SH-SY5Y (cell line): ENCODE measurements around the gene NKIRAS1.

Source experiments
- GATA2 ChIP-seq: IDR thresholded peaks from 2 replicates; pipeline ENCODE4 v1.6.1; 2011; ENCODE audit warnings: mild to moderate bottlenecking, low read depth, low read length
- GATA3 ChIP-seq: IDR thresholded peaks from 2 replicates; pipeline ENCODE4 v1.6.1; 2011; ENCODE audit warnings: low read depth, mild to moderate bottlenecking, low read length, moderate library complexity

The NKIRAS1 gene

DNA sequence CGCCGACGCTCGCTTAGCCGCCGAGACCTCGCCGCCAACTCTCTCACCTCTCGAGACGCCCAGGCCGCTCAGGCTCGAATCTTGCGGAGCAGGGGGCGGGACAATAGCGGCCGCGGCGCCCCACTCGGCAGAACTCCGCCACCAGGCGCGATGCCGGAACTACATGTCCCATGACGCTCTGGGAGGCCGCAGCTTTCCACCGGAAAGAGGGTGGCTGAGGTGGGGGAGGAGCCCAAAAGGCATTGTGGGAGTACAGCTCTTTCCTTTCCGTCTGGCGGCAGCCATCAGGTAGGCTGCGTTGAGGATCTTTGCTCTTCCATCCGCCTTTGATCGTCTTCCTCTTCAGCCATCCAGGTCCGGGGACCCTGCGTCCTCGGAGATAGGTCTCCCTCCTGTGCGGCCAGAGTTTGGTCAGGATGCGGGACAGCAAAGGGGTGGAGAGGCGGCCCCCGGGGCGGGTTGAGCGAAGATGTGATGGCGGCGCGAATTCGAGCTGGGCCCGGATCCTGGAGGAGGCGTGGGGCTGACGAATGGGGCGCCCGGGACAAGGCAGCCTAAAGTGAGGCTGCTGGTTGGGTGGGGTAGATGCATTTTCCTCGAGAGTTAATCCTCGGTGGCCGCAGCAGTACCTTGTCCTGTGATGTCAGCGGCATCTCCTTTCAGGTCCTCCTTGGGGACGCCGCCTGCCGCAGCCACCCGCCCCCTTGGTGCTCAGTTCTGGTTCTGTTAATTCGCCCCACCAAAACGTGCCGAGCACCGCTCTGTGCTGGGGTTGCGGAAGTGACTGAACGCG, at the start of gene NKIRAS1, which contains the start of gene RPL15:
NKIRAS1 (minus strand) TSS at position 105 of the 793 bp plus-strand sequence. CDS start 6,086 bp downstream, outside the sequence.
RPL15 (plus strand) TSS at position 247 of the 793 bp plus-strand sequence. CDS start 728 bp downstream, outside the sequence.
- TF ChIP-seq GATA2 (no peak), GATA3 (no peak)

DNA sequence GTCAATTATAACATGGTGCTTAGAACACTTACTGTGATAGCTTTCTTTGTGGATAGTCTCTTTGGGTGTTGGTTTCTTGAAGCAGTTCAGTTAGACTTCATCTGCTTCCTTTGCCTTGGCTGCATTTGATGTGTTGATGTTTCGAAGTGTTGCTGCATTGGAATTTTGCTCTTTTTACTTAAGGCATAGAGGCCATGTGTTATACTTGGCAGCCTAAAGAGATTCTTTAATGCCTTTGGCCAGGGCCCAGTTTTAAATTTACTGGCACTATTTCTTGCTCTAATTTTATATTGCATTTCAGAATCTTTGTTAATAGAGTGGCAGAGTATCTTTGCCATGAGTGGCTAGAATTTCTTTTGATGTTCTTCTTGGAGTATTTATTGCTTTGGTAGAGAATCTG, 49.5 kb upstream of the NKIRAS1 start:
- TF ChIP-seq GATA3 (no peak), GATA2 (no peak)

DNA sequence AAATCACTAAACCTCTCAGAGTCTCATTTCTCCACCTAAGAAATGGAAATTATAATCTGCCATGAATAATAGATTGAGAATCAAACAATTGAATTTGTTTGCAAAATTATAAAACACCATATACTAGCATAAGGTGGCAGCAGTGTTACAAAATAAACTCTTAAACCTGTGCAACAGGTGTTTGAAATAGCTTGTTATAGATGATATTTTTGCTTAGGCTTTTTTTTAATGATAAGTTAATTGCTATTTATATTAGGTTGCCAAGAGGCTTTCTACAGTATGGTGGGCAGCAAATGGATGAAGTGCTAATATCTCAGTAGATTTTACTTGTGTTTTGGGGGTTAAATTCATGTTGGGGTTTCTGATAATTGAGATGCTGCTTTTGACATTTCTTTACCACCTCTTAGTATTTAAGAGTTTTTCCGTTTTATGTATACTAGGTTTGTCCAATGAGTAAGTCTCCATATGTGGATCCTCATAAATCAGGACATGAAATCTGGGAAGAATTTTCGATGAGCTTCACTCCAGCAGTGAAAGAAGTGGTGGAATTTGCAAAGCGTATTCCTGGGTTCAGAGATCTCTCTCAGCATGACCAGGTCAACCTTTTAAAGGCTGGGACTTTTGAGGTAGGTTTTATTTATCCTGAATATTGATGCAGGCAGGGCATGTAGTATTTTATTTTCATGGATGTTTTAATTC, 47.9 kb upstream of the NKIRAS1 start:
- no peak for TF ChIP-seq GATA3
- no peak for TF ChIP-seq GATA2

DNA sequence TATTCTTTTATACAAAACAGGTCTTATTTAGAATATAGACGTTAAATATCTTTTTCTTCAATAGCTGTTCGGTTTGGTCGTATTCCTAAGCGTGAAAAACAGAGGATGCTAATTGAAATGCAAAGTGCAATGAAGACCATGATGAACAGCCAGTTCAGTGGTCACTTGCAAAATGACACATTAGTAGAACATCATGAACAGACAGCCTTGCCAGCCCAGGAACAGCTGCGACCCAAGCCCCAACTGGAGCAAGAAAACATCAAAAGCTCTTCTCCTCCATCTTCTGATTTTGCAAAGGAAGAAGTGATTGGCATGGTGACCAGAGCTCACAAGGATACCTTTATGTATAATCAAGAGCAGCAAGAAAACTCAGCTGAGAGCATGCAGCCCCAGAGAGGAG, 45.1 kb upstream of the NKIRAS1 start:
- TF ChIP-seq GATA3, result no peak
- no peak for TF ChIP-seq GATA2

DNA sequence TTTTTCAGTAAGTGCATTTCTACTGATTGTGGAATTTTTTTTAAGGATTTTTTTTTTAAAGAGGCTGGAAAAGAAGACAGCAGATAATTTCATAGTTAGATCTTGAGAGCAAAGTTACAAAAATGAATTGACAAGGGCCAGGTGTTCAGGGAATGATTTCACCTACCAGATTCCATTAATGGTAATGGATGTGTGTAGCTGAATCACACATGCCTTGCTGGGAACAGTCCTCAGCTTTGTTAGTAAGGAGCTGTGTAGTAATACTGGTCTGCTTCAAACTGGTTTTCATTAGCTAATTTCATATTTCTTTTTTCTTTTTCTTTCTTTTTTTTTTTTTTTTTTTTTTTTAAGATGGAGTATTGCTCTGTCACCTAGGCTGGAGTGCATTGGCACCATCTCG, 44.3 kb upstream of the NKIRAS1 start:
- TF ChIP-seq GATA2 (no peak), GATA3 (no peak)

DNA sequence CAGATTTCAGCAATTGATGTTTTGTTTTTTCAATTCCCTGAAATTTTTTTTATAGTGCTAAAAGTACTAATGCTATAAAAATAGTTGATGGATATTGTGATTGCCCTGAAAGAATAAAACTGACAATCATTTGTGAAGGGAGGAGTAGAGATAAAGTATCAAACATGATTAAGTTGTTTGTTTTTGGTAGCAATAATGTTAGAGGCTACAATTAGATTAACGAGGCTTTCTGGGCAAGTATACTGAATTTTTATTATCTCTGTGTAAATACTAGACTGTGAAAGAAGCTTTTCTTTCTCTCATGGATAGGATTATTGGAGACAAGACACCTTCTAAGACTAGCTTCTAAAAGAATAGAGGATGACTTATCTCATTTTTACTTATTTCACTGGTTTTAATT, 43.9 kb upstream of the NKIRAS1 start:
- TF ChIP-seq GATA2 (no peak), GATA3 (no peak)

DNA sequence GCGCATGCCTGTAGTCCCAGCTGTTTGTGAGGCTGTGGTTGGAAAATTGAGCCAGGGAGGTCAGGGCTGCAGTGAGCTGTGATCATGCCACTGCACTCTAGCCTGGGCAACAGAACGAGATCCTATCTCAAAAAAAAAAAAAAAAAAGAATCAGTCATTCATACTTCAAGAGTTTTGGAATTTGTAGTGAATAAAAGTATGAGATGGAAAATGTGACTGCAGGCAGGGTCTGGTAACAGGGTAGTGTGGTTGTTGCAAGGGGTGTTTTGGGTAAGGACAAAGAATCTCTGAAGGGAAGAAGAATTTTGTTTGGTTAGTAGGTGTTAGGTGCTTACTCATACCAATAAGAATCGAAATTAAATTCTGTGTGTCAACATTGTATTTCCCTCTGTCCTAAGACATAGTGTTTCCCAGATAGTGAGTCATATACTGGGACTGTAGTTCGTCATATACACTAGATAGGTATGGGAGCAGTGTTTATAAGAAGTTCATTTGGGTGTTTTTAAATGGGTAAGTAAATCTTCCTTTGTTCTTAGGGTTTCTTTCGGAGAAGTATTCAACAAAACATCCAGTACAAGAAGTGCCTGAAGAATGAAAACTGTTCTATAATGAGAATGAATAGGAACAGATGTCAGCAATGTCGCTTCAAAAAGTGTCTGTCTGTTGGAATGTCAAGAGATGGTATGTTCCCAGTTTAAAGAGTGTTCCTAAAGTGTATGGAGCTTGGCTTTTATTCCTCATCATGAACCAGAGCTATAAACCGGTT, 42.5 kb upstream of the NKIRAS1 start:
- no peak for TF ChIP-seq GATA2
- TF ChIP-seq GATA3, result no peak

DNA sequence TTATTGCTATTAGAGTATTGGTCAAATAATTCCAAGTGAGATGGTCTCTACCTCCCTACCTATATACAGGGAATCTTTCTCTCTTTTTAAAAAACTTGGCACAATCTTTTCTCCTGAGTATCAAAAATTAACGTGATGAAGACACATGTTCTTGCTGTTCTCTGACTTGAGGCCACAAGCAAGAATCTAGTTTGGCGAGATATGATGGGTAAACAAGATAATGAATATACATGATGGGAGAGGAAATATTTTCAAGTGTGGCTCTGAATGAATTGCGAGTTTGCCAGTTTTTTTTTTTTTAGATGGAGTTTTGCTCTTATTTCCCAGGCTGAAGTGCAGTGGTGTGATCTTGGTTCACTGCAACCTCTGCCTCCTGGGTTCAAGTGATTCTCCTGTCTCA, 39.9 kb upstream of the NKIRAS1 start:
- TF ChIP-seq GATA3 (no peak), GATA2 (no peak)

DNA sequence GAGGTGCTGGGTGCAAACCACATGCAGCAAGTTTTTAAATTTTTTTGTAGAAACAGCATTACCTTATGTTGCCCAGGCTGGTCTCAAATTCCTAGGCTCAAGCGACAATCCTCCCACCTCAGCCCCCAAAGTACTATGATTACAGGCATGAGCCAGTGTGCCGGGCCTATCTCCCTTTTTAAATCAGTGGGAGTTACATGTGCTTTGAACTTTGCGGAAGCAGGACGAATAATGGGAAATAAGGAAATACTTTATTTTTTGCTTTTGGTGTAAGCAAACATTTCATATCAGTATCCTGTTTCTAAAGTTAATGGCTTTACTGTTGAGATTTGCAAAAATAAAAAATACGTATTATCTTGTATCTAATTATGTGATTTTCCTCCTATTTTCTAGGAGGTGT, 37.4 kb upstream of the NKIRAS1 start:
- no peak for TF ChIP-seq GATA3
- no peak for TF ChIP-seq GATA2

DNA sequence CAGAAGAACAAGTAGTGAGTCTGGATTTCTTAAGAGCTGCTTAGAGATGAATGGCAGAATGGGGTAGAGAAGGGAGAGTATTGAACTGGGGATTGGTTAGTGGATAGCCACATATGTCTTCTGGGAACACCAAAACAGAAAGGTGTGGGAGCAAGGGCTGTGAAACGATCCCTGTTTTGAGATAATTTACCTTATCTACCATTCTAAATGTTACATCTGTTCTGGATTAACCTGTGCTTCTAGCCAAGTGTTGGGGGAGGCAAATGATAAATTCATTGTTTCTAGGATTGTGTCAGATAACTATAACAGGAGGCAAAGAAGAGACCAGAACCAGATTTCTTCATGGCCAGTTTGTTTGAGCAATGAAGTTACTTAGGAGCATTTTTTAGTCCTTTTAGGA, 36.7 kb upstream of the NKIRAS1 start:
- TF ChIP-seq GATA3, result no peak
- no peak for TF ChIP-seq GATA2

DNA sequence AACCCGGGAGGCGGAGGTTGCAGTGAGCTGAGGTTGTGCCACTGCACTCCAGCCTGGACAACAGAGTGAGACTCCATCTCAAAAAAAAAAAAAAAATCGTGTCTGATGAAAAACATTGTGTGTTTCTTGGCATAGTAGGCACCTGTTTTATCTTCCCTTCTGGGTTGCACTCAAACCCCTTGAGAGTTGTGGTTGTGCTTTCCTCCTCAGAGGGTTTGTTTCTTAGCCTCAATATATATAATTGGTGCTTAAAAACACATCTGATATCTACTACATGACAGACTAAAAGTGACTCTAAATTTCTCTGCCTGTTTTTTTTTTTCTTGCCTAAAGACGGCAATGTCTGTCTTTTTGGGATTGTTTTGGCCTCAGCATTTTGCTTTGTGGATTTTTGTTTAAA, 35.9 kb upstream of the NKIRAS1 start:
- TF ChIP-seq GATA3 (no peak), GATA2 (no peak)

DNA sequence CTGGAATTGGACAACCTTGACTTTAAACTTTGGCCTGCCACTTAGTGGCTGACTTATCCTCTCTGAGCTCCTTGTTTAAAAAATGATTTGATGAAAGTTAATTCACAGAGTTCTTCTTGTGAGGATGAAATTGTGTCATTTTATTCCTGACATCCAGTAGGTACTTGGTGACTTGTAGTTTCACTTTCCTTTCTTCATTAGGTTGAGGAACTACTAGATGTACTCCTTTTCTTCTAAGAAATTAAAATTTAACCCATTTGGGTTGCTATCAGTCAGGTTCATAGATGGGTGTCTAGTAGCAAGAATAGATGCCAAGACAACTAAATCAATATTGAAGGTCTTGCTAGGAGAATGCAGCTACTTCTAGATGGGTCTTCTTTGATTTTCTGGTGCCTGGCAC, 33.5 kb upstream of the NKIRAS1 start:
- TF ChIP-seq GATA2, result no peak
- no peak for TF ChIP-seq GATA3

DNA sequence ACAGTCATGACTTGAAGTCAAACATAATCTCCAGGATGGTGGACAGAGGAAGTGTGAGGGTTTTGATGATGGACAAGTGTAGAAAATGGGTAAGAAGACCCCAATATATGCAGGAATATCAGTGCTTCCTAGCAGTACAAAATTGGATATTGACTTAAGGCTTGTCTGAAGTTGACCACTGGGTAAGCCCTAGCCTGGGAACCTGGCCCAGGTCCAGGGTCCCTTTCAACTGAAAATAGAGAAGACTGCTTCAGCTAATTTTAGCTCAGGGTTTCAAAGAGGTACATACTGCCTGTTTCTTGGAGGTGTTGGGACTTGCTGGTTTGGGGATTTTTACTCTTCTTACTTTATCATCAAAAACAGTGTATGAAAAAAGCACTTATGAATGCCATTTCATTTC, 33.0 kb upstream of the NKIRAS1 start:
- TF ChIP-seq GATA2, result no peak
- no peak for TF ChIP-seq GATA3

DNA sequence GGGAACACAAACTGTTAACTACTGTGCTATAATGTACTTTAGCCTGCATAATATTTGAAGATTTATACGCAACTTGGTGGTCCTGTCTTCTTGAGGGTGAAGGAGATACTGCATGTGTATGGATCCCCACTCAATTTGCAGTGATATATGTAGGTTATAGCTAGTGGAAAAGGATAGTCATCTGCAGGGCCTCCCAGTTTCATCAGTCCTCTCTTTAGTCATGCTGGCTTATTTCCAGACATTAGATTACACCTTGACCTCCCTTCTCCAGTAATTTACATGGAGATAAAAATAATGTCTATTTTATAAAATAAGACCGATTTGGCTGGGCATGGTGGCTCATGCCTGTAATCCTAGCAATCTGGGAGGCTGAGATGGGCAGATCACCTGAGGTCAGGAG, 32.0 kb upstream of the NKIRAS1 start:
- TF ChIP-seq GATA3 (no peak), GATA2 (no peak)
